Stimulated activated CD4-positive, alpha-beta T cell treated with anti-CD3 and anti-CD28 coated beads, TNF-alpha, amount 100 ng/mL, for 4 hours (primary cell): Measurements from ENCODE around the gene MYB.
A peak's percentile ranks its signal among the peaks of the same experiment; 100 is the strongest.

Source experiments
- DNase-seq, 3 experiments: peaks; one replicate each; pipeline ENCODE4 v3.0.0-alpha.2; 2020; ENCODE audit warnings: low read depth in 3 of 3

The MYB gene

DNA sequence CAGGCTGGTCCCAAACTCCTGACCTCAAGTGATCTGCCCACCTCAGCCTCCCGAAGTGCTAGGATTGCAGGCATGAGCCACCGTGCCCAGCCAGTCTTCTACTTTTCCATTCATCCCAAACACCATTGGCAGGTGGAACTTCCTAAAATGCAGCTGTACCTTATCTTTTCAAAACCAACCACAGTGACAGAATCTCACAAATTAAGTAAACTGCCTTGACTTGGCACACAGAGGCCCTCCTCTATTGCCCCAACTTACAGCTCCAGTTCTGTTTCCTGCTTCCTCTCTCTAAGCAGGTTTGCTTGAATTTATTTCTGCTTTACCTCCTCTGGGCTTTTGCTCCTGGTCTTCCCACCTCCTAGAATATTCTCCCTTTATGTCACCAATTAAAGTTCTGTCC, 7.6 kb downstream of the MYB start:
- DNase-seq = no peak

DNA sequence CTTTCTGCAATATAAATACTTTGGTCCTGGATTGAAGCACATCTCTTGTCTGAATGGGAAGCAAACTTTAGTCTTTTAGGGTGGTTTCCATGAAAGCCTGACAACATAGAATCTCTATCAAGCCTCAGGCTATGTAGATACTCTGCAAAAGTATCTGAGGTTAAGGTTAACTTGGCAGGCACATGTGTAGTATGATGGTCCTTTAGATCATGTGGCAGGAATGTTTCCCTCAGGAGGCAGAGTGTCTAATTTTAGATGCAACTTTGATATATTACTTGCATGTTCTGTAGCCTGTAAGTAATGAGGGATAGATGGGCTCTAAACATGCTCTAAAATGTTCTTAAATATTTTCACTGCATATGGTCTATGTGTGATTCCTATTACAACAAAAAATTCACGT, 8.2 kb downstream of the MYB start:
- DNase-seq = no peak

DNA sequence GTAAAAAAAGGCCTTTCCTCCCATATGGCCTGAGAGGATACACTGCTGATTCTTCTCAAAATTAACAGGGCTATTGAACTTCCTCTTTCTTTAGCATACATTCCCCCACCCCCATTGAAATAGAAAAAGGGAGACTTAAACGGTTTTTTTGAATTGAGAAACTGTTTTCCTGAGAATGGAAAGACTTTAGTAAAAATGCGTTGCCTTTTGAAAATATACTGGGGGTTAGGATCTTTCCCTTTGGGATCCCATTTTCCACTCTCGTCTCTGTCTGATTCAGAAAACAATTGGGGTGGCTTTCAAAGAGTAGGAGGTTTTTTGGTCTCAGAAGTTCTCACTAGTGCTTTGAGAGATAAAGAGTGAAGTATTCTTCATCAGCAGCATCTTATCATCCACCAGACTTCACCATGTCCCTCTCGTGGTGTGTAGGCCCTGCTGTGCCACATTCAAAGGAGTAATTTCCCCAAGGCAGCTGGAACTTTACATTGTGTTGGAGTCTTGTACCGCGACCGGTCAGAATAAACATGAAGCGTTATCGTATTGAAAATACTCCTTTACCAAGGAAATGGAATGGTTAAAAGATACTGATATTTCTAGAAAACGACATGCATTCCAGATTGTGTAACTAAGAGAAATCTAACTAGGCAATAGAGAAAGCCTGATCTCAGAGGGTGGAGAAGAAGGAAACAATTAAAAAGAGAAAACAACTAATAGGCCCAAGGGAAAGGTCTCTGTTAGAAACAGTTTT, 10.6 kb downstream of the MYB start:
- no peak for DNase-seq

DNA sequence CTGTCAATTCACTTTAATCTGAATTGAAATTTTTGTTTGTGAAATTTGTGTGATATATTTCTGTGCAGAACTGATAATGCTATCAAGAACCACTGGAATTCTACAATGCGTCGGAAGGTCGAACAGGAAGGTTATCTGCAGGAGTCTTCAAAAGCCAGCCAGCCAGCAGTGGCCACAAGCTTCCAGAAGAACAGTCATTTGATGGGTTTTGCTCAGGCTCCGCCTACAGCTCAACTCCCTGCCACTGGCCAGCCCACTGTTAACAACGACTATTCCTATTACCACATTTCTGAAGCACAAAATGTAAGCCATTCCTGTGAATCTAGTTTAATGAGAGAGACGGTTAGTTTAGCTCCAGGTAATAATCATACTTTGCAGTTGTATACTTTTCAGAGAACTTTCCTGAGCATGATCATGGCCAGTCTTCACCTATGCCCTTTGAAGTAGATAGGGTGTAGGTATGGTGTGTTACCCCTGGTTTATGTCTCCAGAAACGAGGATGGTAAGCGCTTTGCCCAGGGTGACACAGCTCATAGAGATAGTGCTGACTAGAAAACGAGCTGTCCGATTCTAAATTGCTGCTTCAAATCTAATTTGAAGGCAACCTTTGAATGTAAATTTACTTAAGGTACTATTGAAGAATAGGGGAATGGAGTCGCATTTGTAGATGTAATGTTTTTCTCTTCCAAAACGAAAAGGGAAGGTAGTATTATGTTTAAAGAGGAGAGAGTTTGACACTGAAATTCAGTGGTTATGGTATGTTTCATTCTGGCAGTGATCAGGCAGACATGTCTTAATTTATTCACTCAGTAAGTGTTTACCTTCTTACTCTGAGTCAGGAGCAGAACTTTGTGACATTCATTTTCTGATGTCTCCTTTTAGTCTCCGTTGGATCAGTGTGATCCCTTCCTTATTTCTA, 11.4 kb downstream of the MYB start:
- DNase-seq = no peak

DNA sequence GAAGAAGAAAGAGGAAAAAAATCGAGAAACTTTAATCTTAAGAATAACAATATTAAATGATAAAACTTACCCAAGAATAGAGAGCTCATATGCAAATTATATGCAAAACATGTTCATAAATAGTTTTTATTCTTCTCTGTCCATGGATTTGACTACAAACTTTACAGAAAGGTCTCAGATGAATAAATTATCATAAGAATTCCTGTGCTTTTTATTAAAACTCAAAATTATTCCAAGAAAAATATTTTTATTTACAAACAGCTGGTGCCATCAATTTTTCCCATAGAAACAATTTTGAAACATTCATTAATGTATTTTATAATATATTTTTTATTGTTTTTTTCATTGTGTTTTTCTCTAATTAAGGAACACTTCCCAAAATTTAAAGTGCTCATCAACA, 12.1 kb downstream of the MYB start:
- DNase-seq = no peak

DNA sequence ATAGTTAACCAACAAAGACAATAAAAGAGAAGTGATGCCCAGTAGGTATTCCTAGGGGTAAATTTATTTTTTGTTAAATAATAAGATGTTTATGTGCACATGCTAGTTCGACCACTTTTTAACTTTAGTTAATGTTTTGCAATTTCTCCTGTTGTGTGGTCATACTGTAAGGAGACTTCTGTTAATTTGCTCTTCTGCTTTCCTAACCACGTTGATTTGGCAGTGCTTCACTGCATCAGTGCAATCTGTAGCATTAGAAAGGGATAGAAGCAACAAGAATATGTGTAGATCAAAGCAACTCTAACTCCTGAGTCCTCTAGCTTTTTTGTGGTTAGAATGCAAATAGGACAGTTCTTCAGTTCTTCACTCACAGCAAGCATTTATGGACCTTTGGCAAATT, 13.9 kb downstream of the MYB start:
- no peak for DNase-seq

DNA sequence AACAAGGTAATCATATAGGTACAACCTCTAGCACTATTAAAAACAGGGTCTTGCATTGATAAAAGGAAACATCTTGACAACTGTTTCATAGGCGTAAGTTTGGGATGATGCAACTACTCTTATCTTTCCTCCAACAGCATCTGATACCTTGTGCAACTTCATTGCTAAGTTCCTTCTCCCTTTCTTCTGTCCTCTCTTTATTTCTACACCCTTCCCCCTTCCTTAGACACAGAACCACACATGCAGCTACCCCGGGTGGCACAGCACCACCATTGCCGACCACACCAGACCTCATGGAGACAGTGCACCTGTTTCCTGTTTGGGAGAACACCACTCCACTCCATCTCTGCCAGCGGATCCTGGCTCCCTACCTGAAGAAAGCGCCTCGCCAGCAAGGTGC, 14.4 kb downstream of the MYB start:
- DNase-seq = no peak

DNA sequence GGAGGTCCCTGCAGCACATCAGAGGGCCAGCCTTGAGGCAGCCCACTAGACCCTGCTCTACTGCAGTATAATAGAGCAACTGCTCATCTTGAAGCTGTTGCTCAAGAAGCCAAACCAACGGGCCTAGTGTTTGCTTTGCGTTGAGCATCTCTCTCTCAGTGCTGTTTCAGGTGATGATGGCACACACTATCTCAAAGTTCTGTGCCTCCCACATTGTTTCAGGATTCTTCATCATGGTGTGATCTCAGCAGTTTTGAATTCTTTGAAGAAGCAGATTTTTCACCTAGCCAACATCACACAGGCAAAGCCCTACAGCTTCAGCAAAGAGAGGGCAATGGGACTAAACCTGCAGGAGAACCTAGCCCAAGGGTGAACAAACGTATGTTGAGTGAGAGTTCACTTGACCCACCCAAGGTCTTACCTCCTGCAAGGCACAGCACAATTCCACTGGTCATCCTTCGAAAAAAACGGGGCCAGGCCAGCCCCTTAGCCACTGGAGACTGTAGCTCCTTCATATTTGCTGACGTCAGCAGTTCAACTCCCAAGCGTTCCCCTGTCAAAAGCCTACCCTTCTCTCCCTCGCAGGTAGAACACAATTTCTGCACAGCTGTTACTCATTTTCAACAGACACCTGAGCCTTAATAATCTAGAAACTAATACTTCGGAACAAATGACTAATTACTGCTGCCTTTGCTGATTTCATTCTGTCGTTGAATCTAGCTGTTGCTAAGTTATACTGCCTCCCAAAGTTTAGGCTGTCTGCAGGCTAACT, 15.8 kb downstream of the MYB start:
- peak in 1 of 3 experiments; percentile 14 for DNase-seq

DNA sequence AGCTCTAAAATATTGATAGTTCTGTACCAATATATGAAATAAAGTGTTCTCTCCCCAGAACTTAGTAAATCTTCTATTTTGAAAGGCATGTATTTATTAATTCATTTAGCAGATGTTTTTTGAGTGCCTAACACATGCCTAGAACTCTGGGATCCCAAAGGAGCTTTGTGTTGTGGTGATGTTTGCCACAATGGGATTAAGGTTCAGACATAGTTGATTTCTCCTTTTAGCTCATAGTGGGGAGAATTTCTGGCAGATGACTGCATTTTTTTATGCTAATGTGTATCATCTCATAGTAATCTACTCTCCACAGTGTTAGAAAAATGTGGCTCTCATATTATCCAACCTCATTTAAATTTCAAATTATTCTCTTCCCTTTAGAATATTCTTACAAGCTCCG, 21.7 kb downstream of the MYB start:
- no peak for DNase-seq

DNA sequence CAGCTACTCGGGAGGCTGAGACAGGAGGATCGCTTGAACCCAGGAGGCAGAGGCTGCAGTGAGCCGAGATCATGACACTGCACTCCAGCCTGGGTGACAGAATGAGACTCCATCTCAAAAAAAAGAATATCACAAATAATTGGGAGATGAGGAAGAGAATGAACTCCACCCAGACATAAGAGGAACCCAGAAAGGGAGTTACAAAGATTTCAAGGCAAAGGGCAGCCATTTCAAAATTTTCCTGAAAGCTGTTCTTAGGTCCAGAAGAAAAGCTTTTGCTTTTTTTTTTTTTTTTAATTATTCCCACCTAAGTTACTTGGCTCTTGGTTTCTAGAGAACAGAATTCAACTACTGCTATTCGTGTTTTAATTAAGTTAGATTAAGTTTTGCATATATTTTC, 23.8 kb downstream of the MYB start:
- no peak for DNase-seq

DNA sequence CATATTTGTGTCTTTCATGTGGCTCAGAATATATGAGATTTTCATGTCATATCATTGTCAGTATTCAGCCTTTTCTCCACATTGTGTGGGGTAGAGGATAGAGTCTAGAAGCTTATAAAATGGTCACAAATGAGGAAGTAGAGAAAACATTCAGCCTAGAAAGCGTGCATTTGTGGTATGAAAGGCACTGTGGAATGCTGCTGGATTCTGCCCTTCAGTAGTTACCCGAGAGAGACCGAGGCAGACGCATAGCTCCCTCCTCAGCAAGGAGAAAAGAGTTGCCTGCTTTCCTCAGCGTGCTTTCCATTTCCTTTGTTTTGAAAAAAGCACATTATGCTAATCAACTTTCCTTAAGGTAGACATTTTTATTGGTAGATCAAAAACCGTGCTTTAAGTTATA, 28.7 kb downstream of the MYB start:
- no peak for DNase-seq

DNA sequence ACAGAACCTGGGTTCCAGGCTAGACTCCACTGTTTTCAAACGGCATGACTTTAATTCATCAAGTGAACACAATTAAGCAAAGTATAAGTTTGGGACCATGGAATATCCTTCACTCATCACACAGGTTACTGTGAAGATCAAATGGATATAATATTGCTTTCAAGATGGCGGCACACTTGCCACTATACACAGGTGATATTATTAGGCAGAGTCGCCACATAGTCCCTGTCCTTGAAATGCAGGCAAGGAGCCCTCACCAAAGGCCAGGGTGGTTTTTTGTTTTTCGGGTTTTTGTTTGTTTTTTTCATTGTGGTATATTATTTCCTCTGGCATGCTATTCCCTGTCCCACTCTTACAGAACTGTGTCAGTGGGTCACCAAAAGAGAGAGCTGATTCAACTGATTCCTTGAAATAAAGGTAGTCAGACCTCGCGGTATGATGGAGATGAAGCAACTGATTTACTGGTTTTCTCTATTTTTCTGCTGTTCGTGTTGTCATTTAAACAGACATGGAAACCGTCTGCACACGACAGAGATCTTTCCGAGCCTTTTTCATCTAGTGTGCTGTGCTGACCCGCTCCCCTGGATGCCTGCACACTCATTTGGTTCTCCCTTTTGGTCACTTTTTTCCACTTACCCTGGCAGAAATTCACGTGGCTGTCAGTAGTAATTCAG, 29.7 kb downstream of the MYB start:
- DNase-seq = no peak

DNA sequence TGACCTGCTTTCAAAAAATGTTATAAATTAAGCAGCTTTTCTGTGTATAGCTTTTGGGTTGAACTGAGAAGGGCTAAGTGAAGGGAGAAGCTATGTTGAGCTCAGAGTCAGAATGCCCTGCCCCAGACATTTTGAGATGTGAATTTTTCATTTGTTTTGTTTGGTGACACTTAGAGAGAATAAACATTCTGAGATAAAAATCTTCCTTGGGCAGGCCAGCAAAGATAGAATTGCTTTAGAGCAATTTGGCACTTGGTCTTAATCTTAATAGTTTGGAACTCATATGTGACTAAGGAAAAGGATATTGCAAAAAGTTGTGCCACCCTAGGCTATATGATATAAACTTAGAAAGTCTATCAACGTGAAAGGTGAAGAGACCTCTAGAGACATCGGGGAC, 30.2 kb downstream of the MYB start:
- DNase-seq = no peak

DNA sequence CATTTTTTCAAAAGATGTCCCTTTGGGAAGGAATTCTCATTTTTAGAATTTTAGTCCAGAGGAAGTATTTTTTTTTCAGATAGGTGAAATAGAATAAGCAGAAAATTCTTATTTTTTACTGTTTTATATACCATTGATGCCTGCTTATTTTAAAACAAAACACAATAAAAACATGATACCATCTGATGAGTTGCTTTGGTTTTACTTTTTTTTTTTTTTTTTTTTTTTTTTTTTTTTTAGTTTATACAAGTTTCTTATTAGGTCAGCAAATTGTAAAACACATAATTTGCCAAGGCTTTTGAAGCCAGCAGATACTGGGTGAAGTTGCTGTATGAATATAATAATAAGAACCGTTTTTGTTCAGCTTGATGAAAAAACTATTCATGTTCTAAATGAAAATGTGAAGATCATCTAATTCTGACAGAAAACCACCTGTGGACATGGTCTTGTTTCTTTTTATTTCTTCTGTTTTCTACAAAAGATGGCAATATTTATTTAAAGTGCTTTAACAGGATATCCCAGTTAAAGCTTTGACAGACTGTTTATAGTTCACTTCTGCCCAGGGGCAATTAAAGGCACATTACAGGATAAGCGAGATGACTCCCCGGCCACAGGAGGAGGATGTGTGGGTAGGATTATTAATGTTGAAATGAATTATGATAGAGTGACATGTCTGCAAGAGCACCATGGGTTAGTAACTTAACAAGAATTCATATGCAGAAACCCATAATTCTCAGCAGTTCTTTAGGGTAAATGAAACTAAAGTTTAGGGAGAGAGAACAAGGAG, 31.1 kb downstream of the MYB start:
- DNase-seq = no peak

DNA sequence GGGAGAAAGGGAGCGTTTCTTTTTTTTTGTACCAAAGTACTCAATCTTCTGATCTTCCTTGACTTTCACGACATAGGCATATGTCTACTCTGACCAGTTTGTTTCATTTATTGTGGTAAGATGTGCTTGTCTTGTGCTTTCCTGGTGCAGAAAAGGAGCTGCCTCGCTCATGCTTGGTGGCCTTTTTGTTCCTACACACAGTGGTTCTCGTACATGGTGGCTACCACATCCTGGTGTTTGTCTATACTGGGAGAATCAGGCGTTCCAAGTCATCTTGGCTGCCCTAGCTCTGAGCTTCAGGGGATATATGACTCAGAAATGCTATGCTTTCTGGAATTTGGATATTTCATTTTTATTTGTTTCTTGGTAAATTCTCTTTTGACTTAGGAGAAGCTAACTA, 31.8 kb downstream of the MYB start:
- no peak for DNase-seq

DNA sequence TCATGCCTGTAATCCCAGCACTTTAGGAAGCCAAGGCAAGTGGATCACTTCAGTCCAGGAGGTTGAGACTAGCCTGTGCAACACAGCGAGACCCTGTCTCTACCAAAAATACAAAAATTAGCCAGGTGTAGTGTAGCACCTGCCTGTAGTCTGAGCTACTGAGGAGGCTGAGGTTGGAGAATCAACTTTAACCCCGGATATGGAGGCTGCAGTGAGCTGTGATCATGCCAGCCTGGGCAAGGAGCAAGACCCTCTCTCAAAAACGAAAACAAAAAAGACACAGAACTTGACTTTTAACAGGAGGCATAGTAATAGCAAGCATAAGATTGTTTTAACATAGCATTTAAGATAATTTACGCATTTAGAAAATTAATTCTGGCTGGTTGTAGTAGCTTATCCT, 32.5 kb downstream of the MYB start:
- DNase-seq = no peak

DNA sequence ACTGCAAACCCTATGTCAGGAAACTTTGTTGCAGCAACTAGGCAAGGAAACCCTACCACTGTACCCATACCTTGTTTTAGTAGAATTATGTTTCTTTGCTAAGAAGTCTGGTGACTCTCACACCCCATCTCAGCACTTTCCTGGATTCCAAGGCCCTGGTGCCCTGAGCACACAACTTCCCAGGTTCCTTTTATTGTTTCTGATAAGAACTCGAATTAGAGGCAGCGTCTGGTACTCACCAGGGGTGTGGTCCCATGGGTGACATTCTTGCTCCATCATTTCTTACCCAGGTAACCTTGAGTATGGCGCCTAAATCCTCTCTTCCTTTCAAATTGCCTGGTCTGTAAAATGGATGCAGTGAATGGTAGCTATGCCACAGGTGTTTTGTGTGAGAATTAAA, 34.1 kb downstream of the MYB start:
- DNase-seq = no peak

DNA sequence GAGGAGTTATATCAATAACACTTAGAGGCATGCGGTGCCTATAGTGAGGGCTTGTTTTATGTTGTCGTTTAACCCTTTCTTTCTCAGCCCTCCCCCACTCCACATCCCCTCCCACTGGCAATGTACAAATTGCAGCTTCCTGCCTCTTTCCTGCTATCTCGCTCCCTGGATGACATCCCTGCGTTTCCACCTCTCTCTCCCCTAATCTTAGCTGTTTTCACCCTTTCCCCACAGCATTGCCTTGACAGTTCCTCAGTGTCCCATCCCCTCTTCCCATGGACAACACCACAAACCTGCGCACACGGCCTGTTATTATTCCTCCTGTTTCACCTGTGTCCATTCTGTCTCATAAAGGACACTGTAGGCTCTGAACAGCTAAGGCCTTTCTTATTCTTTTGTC, 34.5 kb downstream of the MYB start:
- no peak for DNase-seq

DNA sequence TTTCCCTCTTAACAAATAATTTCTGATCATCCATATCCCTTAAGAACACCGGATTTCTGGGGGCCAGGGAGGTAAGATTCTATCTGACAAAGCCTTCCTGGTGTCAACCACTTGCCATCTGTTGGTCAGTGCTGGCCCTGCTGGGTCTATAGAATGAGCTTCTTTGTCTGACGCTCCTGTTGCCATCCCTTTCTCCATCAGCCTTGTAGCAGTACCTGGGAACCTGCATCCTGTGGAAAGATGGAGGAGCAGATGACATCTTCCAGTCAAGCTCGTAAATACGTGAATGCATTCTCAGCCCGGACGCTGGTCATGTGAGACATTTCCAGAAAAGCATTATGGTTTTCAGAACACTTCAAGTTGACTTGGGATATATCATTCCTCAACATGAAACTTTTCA, 36.6 kb downstream of the MYB start:
- no peak for DNase-seq

DNA sequence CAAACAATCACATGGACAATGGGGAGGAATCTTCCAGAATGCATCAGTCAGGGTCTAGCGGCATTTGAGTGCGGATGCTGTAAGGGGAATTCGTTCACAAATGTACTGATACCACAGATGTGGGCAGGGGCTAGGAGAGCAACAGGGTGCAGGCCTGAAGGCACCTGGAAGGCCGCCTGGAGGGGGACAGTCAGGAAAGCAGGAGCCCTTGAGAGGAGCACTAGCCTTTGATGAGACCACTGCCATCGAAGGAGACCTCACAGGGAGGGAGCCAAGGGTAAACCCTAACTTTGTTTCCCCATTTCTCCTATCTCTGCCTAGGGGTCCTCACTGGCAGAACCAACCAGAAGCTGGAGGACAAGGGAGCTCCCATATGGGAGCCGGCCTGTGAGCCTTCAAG, 38.2 kb downstream of the MYB start:
- no peak for DNase-seq

DNA sequence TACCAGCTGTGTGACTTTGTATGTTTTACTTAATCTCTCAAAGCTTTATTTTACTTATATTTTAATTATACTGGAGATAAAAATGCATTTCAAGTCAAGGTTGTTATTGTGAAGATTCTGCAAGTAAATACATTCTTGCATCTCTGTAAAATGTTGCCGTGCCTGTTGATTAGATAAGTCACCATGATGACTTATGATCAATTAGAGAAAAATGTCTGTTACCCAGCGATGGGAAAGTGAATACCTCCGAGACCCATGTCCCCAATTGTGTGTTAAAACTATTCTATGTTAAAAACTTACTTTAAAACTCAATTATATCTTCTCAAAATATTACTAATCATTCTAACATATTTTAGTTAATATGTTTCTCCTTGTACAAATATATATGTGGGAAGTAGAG, 39.9 kb downstream of the MYB start:
- no peak for DNase-seq
